B cell (primary cell): Measurements from ENCODE around the gene PTPRN2. TPM values are rescaled to one million over a fixed set of nuclear protein-coding genes. Genes with fewer than 3 reads are reported as not detected.

Experiments used
- ATAC-seq: fragments of 200-7000 bp; cut with Tn5 transposase; one replicate; pipeline ENCODE4 v1.10.0; 2021; ENCODE audit warnings: low read depth, mild to moderate bottlenecking, moderate number of reproducible peaks, moderate library complexity
- CTCF ChIA-PET: fragments of 350-600 bp; sonication (Branson Sonifier 250); formaldehyde crosslinking; loops from one replicate; lab custom pipeline; 2021; ENCODE audit warnings: antibody characterized with exemption, inconsistent platforms; lab: Charles Lee
- POLR2A ChIA-PET: fragments of 350-600 bp; sonication (Branson Sonifier 250); formaldehyde crosslinking; loops from one replicate; lab custom pipeline; 2021; ENCODE audit warnings: antibody characterized with exemption; lab: Charles Lee
- DNase-seq: peaks from one replicate; pipeline ENCODE4 v3.0.0; 2013
- H2AFZ ChIP-seq: 2 replicates; pipeline ENCODE4 v1.6.1; 2012; ENCODE audit warnings: mild to moderate bottlenecking, low read depth, low read length; ENCODE audit not compliant: insufficient read depth, poor library complexity, severe bottlenecking
- H3K27ac ChIP-seq, 2 donors: 1 replicate in 1 of 2; 2 replicates in 1 of 2; pipeline ENCODE4 v1.5.1; 2012 to 2013; ENCODE audit warnings: low read length in 2 of 2, mild to moderate bottlenecking in 2 of 2, moderate library complexity in 1 of 2
- H3K27me3 ChIP-seq, 4 experiments: fragments of 200-600 bp in 1 of 4; sonication (generic) in 1 of 4; replicated peaks in 1 of 4; 1 replicate in 2 of 4; 2 replicates in 2 of 4; pipeline versions ENCODE4 v1.6.1 to v1.7.0; 2013 to 2016; ENCODE audit warnings: low read length in 3 of 4, mild to moderate bottlenecking in 2 of 4, mixed read lengths in 1 of 4, moderate library complexity in 1 of 4; ENCODE audit not compliant: insufficient read depth in 4 of 4, control insufficient read depth in 3 of 4; ENCODE audit errors: control extremely low read depth in 1 of 4
- H3K36me3 ChIP-seq, 2 experiments: replicated peaks in 1 of 2; 1 replicate in 1 of 2; 2 replicates in 1 of 2; pipeline versions ENCODE4 v1.6.1 to v1.7.1; 2013; ENCODE audit warnings: low read length in 1 of 2; ENCODE audit not compliant: insufficient read depth in 2 of 2, control insufficient read depth in 1 of 2; ENCODE audit errors: control extremely low read depth in 1 of 2, extremely low read depth in 1 of 2
- H3K4me1 ChIP-seq, 2 donors: fragments of 200-600 bp in 1 of 2; sonication (generic) in 1 of 2; 1 replicate in 1 of 2; 2 replicates in 1 of 2; pipeline versions ENCODE4 v1.5.1 to v1.6.1; 2013 to 2017; ENCODE audit warnings: low read length in 2 of 2; ENCODE audit not compliant: control insufficient read depth in 2 of 2, insufficient read depth in 2 of 2
- H3K4me2 ChIP-seq: replicated peaks from 2 replicates; pipeline ENCODE3; 2012; ENCODE audit warnings: mild to moderate bottlenecking, low read depth, low read length; ENCODE audit not compliant: poor library complexity, severe bottlenecking
- H3K4me3 ChIP-seq, 5 experiments: fragments of 200-600 bp in 1 of 5; sonication (generic) in 1 of 5; 1 replicate in 3 of 5; 2 replicates in 2 of 5; pipeline versions ENCODE4 v1.5.1 to v1.7.0; 2011 to 2016; ENCODE audit warnings: low read length in 4 of 5, mild to moderate bottlenecking in 4 of 5, low read depth in 2 of 5, control low read depth in 1 of 5, moderate library complexity in 1 of 5; ENCODE audit not compliant: insufficient read depth in 1 of 5; ENCODE audit errors: control extremely low read depth in 1 of 5, extremely low read depth in 1 of 5
- H3K79me2 ChIP-seq: fragments of 200-600 bp; sonication (generic); one replicate; pipeline ENCODE4 v1.6.0; 2016; ENCODE audit warnings: low read length; ENCODE audit not compliant: control insufficient read depth, insufficient read depth
- H3K9ac ChIP-seq: fragments of 200-600 bp; sonication (generic); 2 replicates; pipeline ENCODE4 v1.6.1; 2017; ENCODE audit warnings: mild to moderate bottlenecking, low read length, moderate library complexity
- H3K9me3 ChIP-seq, 3 donors: one replicate each; pipeline versions ENCODE4 v1.6.1 to v1.7.1; 2013; ENCODE audit warnings: low read length in 2 of 3; ENCODE audit not compliant: control insufficient read depth in 2 of 3, insufficient read depth in 1 of 3; ENCODE audit errors: control extremely low read depth in 1 of 3
- H4K20me1 ChIP-seq: 2 replicates; pipeline ENCODE4 v1.6.0; 2012; ENCODE audit warnings: mild to moderate bottlenecking, low read length; ENCODE audit not compliant: insufficient read depth, control insufficient read depth, poor library complexity, severe bottlenecking
- H3K27ac Mint-ChIP-seq: one replicate; pipeline ENCODE4 v1.8.0; 2021; ENCODE audit warnings: mixed read lengths
- H3K27me3 Mint-ChIP-seq: one replicate; pipeline ENCODE4 v1.8.0; 2021; ENCODE audit warnings: mixed read lengths
- H3K4me1 Mint-ChIP-seq: one replicate; pipeline ENCODE4 v1.8.0; 2021; ENCODE audit warnings: mixed read lengths
- H3K4me3 Mint-ChIP-seq: one replicate; pipeline ENCODE4 v1.8.0; 2021; ENCODE audit warnings: mixed read lengths
- H3K9me3 Mint-ChIP-seq: one replicate; pipeline ENCODE4 v1.8.0; 2022; ENCODE audit warnings: mixed read lengths; ENCODE audit not compliant: insufficient read depth
- CTCF ChIP-seq: fragments of 200-600 bp; IDR thresholded peaks from one replicate; pipeline ENCODE4 v1.8.0; 2022; ENCODE audit warnings: antibody characterized with exemption, mild to moderate bottlenecking
- EZH2 ChIP-seq: IDR thresholded peaks from 2 replicates; pipeline ENCODE4 v1.6.1; 2012; ENCODE audit warnings: borderline replicate concordance, low read depth, mild to moderate bottlenecking, moderate library complexity, low read length; ENCODE audit not compliant: insufficient read depth, poor library complexity, severe bottlenecking
- WGBS: methylation state at CpG from one replicate; pipeline ENCODE4 v1.1.5; 2013; ENCODE audit warnings: missing lambda C conversion rate; ENCODE audit not compliant: insufficient coverage; 5-methylcytosine and 5-hydroxymethylcytosine counted together
- intact Hi-C: fragments of 100-400 bp; cut with micrococcal nuclease; formaldehyde crosslinking; loops from one replicate; pipeline ENCODE4 v1.10.0; 2022
- polyA plus RNA-seq: library from polyadenylated mRNA; depleted of rRNA; stranded (reverse); fragments of >200 nt; gene quantifications from 2 replicates; pipeline ENCODE4 v1.2.3, GENCODE V29; 2012
- total RNA-seq, 2 donors: library from RNA; stranded (reverse); fragments of 120-200 nt in 1 of 2; gene quantifications; 1 replicate in 1 of 2; 2 replicates in 1 of 2; pipeline versions ENCODE4 v1.2.3 to v1.2.4, GENCODE V29; 2013 to 2022

PTPRN2 gene
- total and polyA plus RNA-seq, 2 donors (not counting 1 experiment from before 2014, with no cell fraction given), result 2.0 to 5.0 TPM

DNA sequence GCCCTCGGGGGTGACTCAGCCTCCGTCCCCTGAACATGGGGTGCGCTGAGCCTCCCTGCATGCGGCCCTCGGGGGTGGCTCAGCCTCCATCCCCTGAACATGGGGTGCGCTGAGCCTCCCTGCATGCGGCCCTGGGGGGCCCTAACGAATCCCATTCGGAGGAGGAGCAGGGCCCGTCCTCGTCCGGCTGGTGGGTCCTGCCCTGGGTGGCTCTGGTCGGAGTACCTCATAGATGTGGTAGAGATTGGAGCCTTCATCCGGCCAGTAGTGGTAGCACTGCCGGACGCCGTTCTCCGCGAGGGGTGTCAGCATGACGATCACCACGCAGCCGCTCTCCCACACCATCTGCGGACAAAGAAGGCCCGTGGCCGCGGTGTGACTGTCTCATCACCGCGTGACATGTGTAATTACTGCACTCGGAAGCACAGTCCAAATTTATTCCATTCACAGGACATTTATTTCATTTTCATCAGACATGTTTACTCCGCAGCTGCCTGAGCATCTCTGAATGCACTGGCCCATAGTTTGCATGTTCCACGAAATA is 1009.8 kb downstream of the PTPRN2 start:
- Histone ChIP-seq H3K27me3 (no peaks in the 10 kb centered on the region), H3K9me3 (peaks cover 0 to 13% (median 0%) of the 10 kb centered on the region in 3 donors), H2AFZ (no peak overlapping the region), H3K4me2 (no peak overlapping the region), H4K20me1 (no peaks in the 10 kb centered on the region), H3K36me3 (no peaks in the 10 kb centered on the region), H3K27ac (no peak overlapping the region), H3K9ac (no peak overlapping the region), H3K4me3 (no peak overlapping the region), H3K79me2 (no peaks in the 10 kb centered on the region), H3K4me1 (no peaks in the 10 kb centered on the region)
- ATAC-seq, result no peak
- 97% methylated on average over 30 of the region's 31 CpGs for WGBS
- Mint-ChIP-seq H3K4me3 (no peak overlapping the region), H3K4me1 (peaks cover 6% of the 10 kb centered on the region), H3K9me3 (no peaks in the 10 kb centered on the region), H3K27ac (no peak overlapping the region), H3K27me3 (peaks cover 4% of the 10 kb centered on the region)
- intact Hi-C loops, result no loop called here
- ChIA-PET CTCF (no interaction called here), POLR2A (no interaction called here)
- TF ChIP-seq CTCF, result no peak
- no peak for TF ChIP-seq EZH2
- no peak for DNase-seq

- Histone ChIP-seq H3K9ac (no peak overlapping the region), H3K4me2 (no peak overlapping the region), H4K20me1 (no peaks in the 10 kb centered on the region), H3K27me3 (no peaks in the 10 kb centered on the region), H3K9me3 (peaks cover 0 to 13% (median 0%) of the 10 kb centered on the region in 3 donors), H3K79me2 (no peaks in the 10 kb centered on the region), H3K4me1 (no peaks in the 10 kb centered on the region), H3K4me3 (no peak overlapping the region), H2AFZ (no peak overlapping the region), H3K27ac (no peak overlapping the region), H3K36me3 (no peaks in the 10 kb centered on the region)
- no peaks in the 10 kb centered on the region for H3K9me3 Mint-ChIP-seq
- no peak for DNase-seq
- CTCF ChIA-PET, result no interaction called here
- peaks cover under 1% of the 10 kb centered on the region for H3K27me3 Mint-ChIP-seq
- peak overlapping the region; percentile 74 for H3K4me3 Mint-ChIP-seq
- POLR2A ChIA-PET, result no interaction called here
- no peak overlapping the region for H3K27ac Mint-ChIP-seq
- TF ChIP-seq EZH2 (no peak), CTCF (no peak)
- ATAC-seq, result no peak
- WGBS, result 73% methylated on average over 14 of the region's 14 CpGs
- intact Hi-C loops, result no loop called here
- H3K4me1 Mint-ChIP-seq, result peaks cover 6% of the 10 kb centered on the region
Measured at GRCh38 chr7:157577061-157577460, 1010.6 kb downstream of the PTPRN2 start.
